ENCODE results near the gene RNF149.

GRCh38 chr2:101294861-101295260 is 13.6 kb downstream of the RNF149 start:
- TF ChIP-seq, protein P1, sequence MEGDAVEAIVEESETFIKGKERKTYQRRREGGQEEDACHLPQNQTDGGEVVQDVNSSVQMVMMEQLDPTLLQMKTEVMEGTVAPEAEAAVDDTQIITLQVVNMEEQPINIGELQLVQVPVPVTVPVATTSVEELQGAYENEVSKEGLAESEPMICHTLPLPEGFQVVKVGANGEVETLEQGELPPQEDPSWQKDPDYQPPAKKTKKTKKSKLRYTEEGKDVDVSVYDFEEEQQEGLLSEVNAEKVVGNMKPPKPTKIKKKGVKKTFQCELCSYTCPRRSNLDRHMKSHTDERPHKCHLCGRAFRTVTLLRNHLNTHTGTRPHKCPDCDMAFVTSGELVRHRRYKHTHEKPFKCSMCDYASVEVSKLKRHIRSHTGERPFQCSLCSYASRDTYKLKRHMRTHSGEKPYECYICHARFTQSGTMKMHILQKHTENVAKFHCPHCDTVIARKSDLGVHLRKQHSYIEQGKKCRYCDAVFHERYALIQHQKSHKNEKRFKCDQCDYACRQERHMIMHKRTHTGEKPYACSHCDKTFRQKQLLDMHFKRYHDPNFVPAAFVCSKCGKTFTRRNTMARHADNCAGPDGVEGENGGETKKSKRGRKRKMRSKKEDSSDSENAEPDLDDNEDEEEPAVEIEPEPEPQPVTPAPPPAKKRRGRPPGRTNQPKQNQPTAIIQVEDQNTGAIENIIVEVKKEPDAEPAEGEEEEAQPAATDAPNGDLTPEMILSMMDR (IDR thresholded peaks at IDR 0.05): no peak
- TF ChIP-seq POLR2A (IDR thresholded peaks at IDR 0.05): no peak
